GM12878 (cell line): ENCODE measurements around the gene IMMP2L. TPM values are rescaled to one million over a fixed set of nuclear protein-coding genes. Genes with fewer than 3 reads are reported as not detected.

ENCODE experiments used
- ATAC-seq: fragments of 200-7000 bp; cut with Tn5 transposase; 3 replicates; pipeline ENCODE4 v1.9.1; 2020; ENCODE audit warnings: mild to moderate bottlenecking, moderate library complexity
- BruUV-seq: library from RNA; stranded (reverse); fragments of 400-500 nt; replicated peaks from 2 replicates; lab custom pipeline; 2021; lab: Mats Ljungman, UMichigan
- CTCF ChIA-PET: fragments of 300-600 bp; sonication (Branson Sonifier 250); formaldehyde crosslinking; extraction: SDS; loops from one replicate; lab custom pipeline; 2021; ENCODE audit warnings: inconsistent platforms; lab: Yijun Ruan, JAX
- POLR2A ChIA-PET: fragments of 350-600 bp; formaldehyde crosslinking; extraction: SDS; loops from one replicate; lab custom pipeline; 2021; ENCODE audit warnings: inconsistent platforms; lab: Charles Lee
- RAD21 ChIA-PET: fragments of 300-600 bp; sonication (Branson Sonifier 250); formaldehyde crosslinking; loops from one replicate; lab custom pipeline; 2023; ENCODE audit warnings: antibody characterized with exemption; ENCODE audit not compliant: unreplicated experiment; lab: Charles Lee
- SMC1A ChIA-PET: fragments of 300-600 bp; sonication (Branson Sonifier 250); formaldehyde crosslinking; loops from one replicate; lab custom pipeline; 2023; ENCODE audit not compliant: unreplicated experiment, uncharacterized antibody; lab: Charles Lee
- DNase-seq: peaks from one replicate; pipeline ENCODE4 v3.0.0-alpha.2; 2011; ENCODE audit warnings: low read depth, low spot score
- FAIRE-seq: peaks from 3 replicates; lab custom pipeline; 2011; peaks lifted over from hg19 to GRCh38; lab: Jason Lieb, UNC
- H2AFZ ChIP-seq: 2 replicates; pipeline ENCODE4 v1.6.0; 2011; ENCODE audit warnings: low read depth, low read length, control low read depth; ENCODE audit not compliant: control insufficient read depth
- H3K27ac ChIP-seq: 2 replicates; pipeline ENCODE4 v1.5.1; 2011; ENCODE audit warnings: control low read depth; ENCODE audit not compliant: control insufficient read depth, insufficient read depth
- H3K27me3 ChIP-seq, 2 experiments: replicated peaks in 1 of 2; 2 replicates each; pipeline versions ENCODE4 v1.6.0 to v1.6.1; 2011; ENCODE audit warnings: low read length in 1 of 2; ENCODE audit not compliant: control insufficient read depth in 2 of 2, insufficient read depth in 2 of 2
- H3K36me3 ChIP-seq, 2 experiments: 2 replicates each; pipeline ENCODE4 v1.5.1; 2011; ENCODE audit warnings: low read length in 1 of 2; ENCODE audit not compliant: control insufficient read depth in 2 of 2, insufficient read depth in 2 of 2
- H3K4me1 ChIP-seq: 2 replicates; pipeline ENCODE4 v1.6.1; 2011; ENCODE audit warnings: mild to moderate bottlenecking, low read length, moderate library complexity, mixed read lengths; ENCODE audit not compliant: control insufficient read depth, insufficient read depth
- H3K4me2 ChIP-seq: 2 replicates; pipeline ENCODE4 v1.6.0; 2011; ENCODE audit warnings: control low read depth; ENCODE audit not compliant: control insufficient read depth, insufficient read depth
- H3K4me3 ChIP-seq: fragments of 200-600 bp; sonication (generic); 2 replicates; pipeline ENCODE4 v1.5.1; 2016
- H3K79me2 ChIP-seq: 2 replicates; pipeline ENCODE4 v1.6.0; 2011; ENCODE audit warnings: low read length; ENCODE audit not compliant: control insufficient read depth, insufficient read depth
- H3K9ac ChIP-seq: 2 replicates; pipeline ENCODE4 v1.8.0; 2011; ENCODE audit warnings: low read length, control low read depth, mixed read lengths; ENCODE audit not compliant: control insufficient read depth, insufficient read depth
- H3K9me3 ChIP-seq: replicated peaks from 3 replicates; pipeline ENCODE4 v1.5.1; 2011; ENCODE audit warnings: mild to moderate bottlenecking, low read length; ENCODE audit not compliant: control insufficient read depth, insufficient read depth
- H4K20me1 ChIP-seq: 2 replicates; pipeline ENCODE4 v1.6.0; 2011; ENCODE audit not compliant: control insufficient read depth, insufficient read depth
- BHLHE40 ChIP-seq, 2 experiments: fragments of 450-650 bp in 1 of 2; IDR thresholded peaks; 2 replicates each; pipeline ENCODE4 v1.6.1; 2011 to 2017; ENCODE audit warnings: low read depth in 2 of 2, borderline replicate concordance in 1 of 2, improper control_type of control experiment in 1 of 2, low read length in 1 of 2, mild to moderate bottlenecking in 1 of 2
- E2F4 ChIP-seq: IDR thresholded peaks from 2 replicates; pipeline ENCODE4 v1.6.1; 2012; ENCODE audit warnings: low read depth, low read length, improper control_type of control experiment
- ETV6 ChIP-seq, 2 experiments: fragments of 450-650 bp in 1 of 2; IDR thresholded peaks in 1 of 2; conservative IDR thresholded peaks in 1 of 2; 2 replicates each; pipeline ENCODE4 v1.6.1; 2014; ENCODE audit warnings: antibody characterized with exemption in 1 of 2, borderline replicate concordance in 1 of 2, low read depth in 1 of 2, mild to moderate bottlenecking in 1 of 2, moderate library complexity in 1 of 2
- IKZF1 ChIP-seq: fragments of 450-650 bp; conservative IDR thresholded peaks from 2 replicates; pipeline ENCODE4 v1.6.1; 2017; ENCODE audit warnings: antibody characterized with exemption, mild to moderate bottlenecking
- MXI1 ChIP-seq: fragments of 150-350 bp; IDR thresholded peaks from 2 replicates; pipeline ENCODE4 v1.6.1; 2011; ENCODE audit warnings: low read depth, mild to moderate bottlenecking, inconsistent platforms, low read length, improper control_type of control experiment
- NRF1 ChIP-seq: conservative IDR thresholded peaks from 2 replicates; pipeline ENCODE4 v1.6.1; 2011; ENCODE audit warnings: mild to moderate bottlenecking, low read depth, low read length, improper control_type of control experiment
- SMAD1 ChIP-seq: fragments of 450-650 bp; IDR thresholded peaks from 2 replicates; pipeline ENCODE4 v1.6.1; 2018; ENCODE audit warnings: mild to moderate bottlenecking, low read depth; ENCODE audit not compliant: partially characterized antibody
- TAF1 ChIP-seq: IDR thresholded peaks from 2 replicates; pipeline ENCODE4 v1.6.1; 2011; ENCODE audit warnings: mild to moderate bottlenecking, low read depth, low read length, borderline replicate concordance
- WGBS: methylation state at CpG from one replicate; pipeline ENCODE4 v1.1.6; 2016; ENCODE audit warnings: low lambda C conversion rate; ENCODE audit not compliant: insufficient replicate concordance, insufficient coverage; ENCODE audit errors: missing lambda C conversion rate; 5-methylcytosine and 5-hydroxymethylcytosine counted together
- in situ Hi-C: fragments of 300-500 bp; cut with MboI; formaldehyde crosslinking; loops from 9 replicates; pipeline ENCODE4 v1.14.3; 2018; ENCODE audit warnings: mixed read lengths
- intact Hi-C: fragments of 100-400 bp; cut with micrococcal nuclease; formaldehyde crosslinking; loops from one replicate; pipeline ENCODE4 v1.14.2; 2022; ENCODE audit not compliant: unreplicated experiment
- polyA plus RNA-seq, 11 experiments: library from polyadenylated mRNA; depleted of rRNA in 4 of 11; unstranded in 6 of 11; stranded (reverse) in 5 of 11; fragments of >200 nt; fragmentation: Nextera tagmentation in 4 of 11; fragmentation: Illumina TruSeq in 1 of 11; extraction: Ambion mirVana in 4 of 11; extraction: Trizol in 1 of 11; gene quantifications; 1 replicate in 1 of 11; 2 replicates in 10 of 11; pipeline versions ENCODE4 v1.2.1 to v1.2.3, GENCODE V29; 2011 to 2016; ENCODE audit warnings: inconsistent platforms in 2 of 11, missing spikeins in 2 of 11, low read depth in 1 of 11
- total RNA-seq, 4 experiments: library from RNA; depleted of rRNA in 3 of 4; stranded (reverse); fragments of >200 nt in 3 of 4; fragmentation: Illumina TruSeq in 1 of 4; extraction: Trizol in 1 of 4; gene quantifications; 2 replicates each; pipeline versions ENCODE4 v1.2.1 to v1.2.3, GENCODE V29; 2013 to 2021
- TF ChIP-seq, protein P1 (sequence below): fragments of 450-650 bp; IDR thresholded peaks from 2 replicates; pipeline ENCODE4 v1.6.1; 2017; ENCODE audit warnings: mild to moderate bottlenecking, low read depth, inconsistent platforms; ENCODE audit not compliant: poor library complexity, severe bottlenecking
- TF ChIP-seq, protein P2 (sequence below): fragments of 450-650 bp; formaldehyde crosslinking; IDR thresholded peaks from 2 replicates; pipeline ENCODE4 v1.4.0; 2020; ENCODE audit warnings: mild to moderate bottlenecking, moderate library complexity
- TF ChIP-seq, protein P3 (sequence below), 3 experiments: IDR thresholded peaks in 2 of 3; conservative IDR thresholded peaks in 1 of 3; 2 replicates each; pipeline ENCODE4 v1.5.1; 2011; ENCODE audit warnings: low read depth in 3 of 3, low read length in 3 of 3, mild to moderate bottlenecking in 3 of 3, control low read depth in 2 of 3, moderate library complexity in 2 of 3, inconsistent platforms in 1 of 3, mixed read lengths in 1 of 3; ENCODE audit not compliant: control insufficient read depth in 2 of 3, insufficient read depth in 1 of 3; ENCODE audit errors: extremely low read depth in 1 of 3

The IMMP2L gene
- total and polyA plus RNA-seq, 10 of the 15 experiments (the other 5 are each of a cell fraction or from before 2014, with no cell fraction given), result 12.6 to 46.3 (median 19.6) TPM

GRCh38 chr7:111180338-111180737, 382.0 kb downstream of the IMMP2L start (continued):
- TF ChIP-seq BHLHE40 (IDR thresholded peaks at IDR 0.05; ENCODE audit: borderline replicate concordance in 1 of 2, low read depth in 2 of 2, low read length in 1 of 2) (no peak), NRF1 (no peak), IKZF1 (no peak), SMAD1 (no peak), TAF1 (no peak)
- TF ChIP-seq, protein P1, sequence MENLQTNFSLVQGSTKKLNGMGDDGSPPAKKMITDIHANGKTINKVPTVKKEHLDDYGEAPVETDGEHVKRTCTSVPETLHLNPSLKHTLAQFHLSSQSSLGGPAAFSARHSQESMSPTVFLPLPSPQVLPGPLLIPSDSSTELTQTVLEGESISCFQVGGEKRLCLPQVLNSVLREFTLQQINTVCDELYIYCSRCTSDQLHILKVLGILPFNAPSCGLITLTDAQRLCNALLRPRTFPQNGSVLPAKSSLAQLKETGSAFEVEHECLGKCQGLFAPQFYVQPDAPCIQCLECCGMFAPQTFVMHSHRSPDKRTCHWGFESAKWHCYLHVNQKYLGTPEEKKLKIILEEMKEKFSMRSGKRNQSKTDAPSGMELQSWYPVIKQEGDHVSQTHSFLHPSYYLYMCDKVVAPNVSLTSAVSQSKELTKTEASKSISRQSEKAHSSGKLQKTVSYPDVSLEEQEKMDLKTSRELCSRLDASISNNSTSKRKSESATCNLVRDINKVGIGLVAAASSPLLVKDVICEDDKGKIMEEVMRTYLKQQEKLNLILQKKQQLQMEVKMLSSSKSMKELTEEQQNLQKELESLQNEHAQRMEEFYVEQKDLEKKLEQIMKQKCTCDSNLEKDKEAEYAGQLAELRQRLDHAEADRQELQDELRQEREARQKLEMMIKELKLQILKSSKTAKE, result no peak

GRCh38 chr7:111175908-111176441, 386.3 kb downstream of the IMMP2L start:
- no peak for ATAC-seq
- Histone ChIP-seq H2AFZ (no peak overlapping the region), H3K4me1 (no peaks in the 10 kb centered on the region), H3K4me3 (no peak overlapping the region), H3K9me3 (no peaks in the 10 kb centered on the region), H3K27ac (no peak overlapping the region), H3K4me2 (no peak overlapping the region), H3K9ac (no peak overlapping the region), H4K20me1 (no peaks in the 10 kb centered on the region), H3K27me3 (no peaks in the 10 kb centered on the region), H3K36me3 (no peaks in the 10 kb centered on the region), H3K79me2 (no peaks in the 10 kb centered on the region)
- FAIRE-seq, result no peak
- SMC1A ChIA-PET, result no interaction called here
- in situ Hi-C loops (no loop called here), intact Hi-C loops (no loop called here)
- no peak for DNase-seq
- POLR2A ChIA-PET, result no interaction called here
- no TSS peak for BruUV-seq
- WGBS, result 98% methylated on average over 2 of the region's 2 CpGs
- CTCF ChIA-PET, result interaction anchor here (1.1 kb wide), 1 partner anchor 9 kb away, joined by 3 read pairs; no protein-coding TSS in a partner anchor
- TF ChIP-seq ETV6 (conservative IDR thresholded peaks at IDR 0.05 in 1 of 2, IDR thresholded peaks at IDR 0.05 in 1 of 2; ENCODE audit: borderline replicate concordance in 1 of 2, low read depth in 1 of 2) (no peak), MXI1 (no peak), BHLHE40 (IDR thresholded peaks at IDR 0.05; ENCODE audit: borderline replicate concordance in 1 of 2, low read depth in 2 of 2, low read length in 1 of 2) (no peak), E2F4 (no peak)
- TF ChIP-seq, protein P2, sequence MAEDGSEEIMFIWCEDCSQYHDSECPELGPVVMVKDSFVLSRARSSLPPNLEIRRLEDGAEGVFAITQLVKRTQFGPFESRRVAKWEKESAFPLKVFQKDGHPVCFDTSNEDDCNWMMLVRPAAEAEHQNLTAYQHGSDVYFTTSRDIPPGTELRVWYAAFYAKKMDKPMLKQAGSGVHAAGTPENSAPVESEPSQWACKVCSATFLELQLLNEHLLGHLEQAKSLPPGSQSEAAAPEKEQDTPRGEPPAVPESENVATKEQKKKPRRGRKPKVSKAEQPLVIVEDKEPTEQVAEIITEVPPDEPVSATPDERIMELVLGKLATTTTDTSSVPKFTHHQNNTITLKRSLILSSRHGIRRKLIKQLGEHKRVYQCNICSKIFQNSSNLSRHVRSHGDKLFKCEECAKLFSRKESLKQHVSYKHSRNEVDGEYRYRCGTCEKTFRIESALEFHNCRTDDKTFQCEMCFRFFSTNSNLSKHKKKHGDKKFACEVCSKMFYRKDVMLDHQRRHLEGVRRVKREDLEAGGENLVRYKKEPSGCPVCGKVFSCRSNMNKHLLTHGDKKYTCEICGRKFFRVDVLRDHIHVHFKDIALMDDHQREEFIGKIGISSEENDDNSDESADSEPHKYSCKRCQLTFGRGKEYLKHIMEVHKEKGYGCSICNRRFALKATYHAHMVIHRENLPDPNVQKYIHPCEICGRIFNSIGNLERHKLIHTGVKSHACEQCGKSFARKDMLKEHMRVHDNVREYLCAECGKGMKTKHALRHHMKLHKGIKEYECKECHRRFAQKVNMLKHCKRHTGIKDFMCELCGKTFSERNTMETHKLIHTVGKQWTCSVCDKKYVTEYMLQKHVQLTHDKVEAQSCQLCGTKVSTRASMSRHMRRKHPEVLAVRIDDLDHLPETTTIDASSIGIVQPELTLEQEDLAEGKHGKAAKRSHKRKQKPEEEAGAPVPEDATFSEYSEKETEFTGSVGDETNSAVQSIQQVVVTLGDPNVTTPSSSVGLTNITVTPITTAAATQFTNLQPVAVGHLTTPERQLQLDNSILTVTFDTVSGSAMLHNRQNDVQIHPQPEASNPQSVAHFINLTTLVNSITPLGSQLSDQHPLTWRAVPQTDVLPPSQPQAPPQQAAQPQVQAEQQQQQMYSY, result no peak
- TF ChIP-seq, protein P3, sequence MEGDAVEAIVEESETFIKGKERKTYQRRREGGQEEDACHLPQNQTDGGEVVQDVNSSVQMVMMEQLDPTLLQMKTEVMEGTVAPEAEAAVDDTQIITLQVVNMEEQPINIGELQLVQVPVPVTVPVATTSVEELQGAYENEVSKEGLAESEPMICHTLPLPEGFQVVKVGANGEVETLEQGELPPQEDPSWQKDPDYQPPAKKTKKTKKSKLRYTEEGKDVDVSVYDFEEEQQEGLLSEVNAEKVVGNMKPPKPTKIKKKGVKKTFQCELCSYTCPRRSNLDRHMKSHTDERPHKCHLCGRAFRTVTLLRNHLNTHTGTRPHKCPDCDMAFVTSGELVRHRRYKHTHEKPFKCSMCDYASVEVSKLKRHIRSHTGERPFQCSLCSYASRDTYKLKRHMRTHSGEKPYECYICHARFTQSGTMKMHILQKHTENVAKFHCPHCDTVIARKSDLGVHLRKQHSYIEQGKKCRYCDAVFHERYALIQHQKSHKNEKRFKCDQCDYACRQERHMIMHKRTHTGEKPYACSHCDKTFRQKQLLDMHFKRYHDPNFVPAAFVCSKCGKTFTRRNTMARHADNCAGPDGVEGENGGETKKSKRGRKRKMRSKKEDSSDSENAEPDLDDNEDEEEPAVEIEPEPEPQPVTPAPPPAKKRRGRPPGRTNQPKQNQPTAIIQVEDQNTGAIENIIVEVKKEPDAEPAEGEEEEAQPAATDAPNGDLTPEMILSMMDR (IDR thresholded peaks at IDR 0.05 in 2 of 3, conservative IDR thresholded peaks at IDR 0.05 in 1 of 3; ENCODE audit: control insufficient read depth in 2 of 3, extremely low read depth in 1 of 3, insufficient read depth in 1 of 3, low read depth in 3 of 3, low read length in 3 of 3), result no peak
- RAD21 ChIA-PET, result no interaction called here
